ENCODE measurements around the gene BCL7A.
A peak's percentile ranks its signal among the peaks of the same experiment; 100 is the strongest.

BCL7A gene

DNA sequence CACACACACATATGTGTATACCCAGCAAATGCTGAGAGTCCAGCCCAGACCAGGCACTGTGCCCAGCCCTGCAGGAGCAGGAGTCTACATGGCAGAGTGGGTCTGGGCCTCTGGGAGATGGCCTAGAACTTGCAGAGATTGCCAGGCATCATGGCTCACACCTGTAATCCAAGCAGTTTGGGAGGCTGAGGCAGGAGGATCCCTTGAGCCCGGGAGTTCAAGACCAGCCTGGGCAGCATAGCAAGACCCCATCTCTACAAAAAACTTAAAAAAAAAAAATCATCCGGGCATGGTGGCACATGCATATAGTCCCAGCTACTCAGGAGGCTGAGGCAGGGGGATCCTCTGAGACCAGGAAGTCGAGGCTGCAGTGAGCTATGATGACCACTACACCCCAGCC is 36.1 kb downstream of the BCL7A start:
- ChIA-PET CTCF (no interaction called here), POLR2A (ENCODE audit: low non-redundant PET) (no interaction called here)
- TF ChIP-seq, protein P1, sequence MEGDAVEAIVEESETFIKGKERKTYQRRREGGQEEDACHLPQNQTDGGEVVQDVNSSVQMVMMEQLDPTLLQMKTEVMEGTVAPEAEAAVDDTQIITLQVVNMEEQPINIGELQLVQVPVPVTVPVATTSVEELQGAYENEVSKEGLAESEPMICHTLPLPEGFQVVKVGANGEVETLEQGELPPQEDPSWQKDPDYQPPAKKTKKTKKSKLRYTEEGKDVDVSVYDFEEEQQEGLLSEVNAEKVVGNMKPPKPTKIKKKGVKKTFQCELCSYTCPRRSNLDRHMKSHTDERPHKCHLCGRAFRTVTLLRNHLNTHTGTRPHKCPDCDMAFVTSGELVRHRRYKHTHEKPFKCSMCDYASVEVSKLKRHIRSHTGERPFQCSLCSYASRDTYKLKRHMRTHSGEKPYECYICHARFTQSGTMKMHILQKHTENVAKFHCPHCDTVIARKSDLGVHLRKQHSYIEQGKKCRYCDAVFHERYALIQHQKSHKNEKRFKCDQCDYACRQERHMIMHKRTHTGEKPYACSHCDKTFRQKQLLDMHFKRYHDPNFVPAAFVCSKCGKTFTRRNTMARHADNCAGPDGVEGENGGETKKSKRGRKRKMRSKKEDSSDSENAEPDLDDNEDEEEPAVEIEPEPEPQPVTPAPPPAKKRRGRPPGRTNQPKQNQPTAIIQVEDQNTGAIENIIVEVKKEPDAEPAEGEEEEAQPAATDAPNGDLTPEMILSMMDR (conservative IDR thresholded peaks at IDR 0.05; ENCODE audit: low read depth) = no peak
- H3K27ac ChIP-seq = peak overlapping the region; percentile 25; the same call in 1 of the 2 replicates
- DNase-seq (ENCODE audit: low spot score) = no peak

DNA sequence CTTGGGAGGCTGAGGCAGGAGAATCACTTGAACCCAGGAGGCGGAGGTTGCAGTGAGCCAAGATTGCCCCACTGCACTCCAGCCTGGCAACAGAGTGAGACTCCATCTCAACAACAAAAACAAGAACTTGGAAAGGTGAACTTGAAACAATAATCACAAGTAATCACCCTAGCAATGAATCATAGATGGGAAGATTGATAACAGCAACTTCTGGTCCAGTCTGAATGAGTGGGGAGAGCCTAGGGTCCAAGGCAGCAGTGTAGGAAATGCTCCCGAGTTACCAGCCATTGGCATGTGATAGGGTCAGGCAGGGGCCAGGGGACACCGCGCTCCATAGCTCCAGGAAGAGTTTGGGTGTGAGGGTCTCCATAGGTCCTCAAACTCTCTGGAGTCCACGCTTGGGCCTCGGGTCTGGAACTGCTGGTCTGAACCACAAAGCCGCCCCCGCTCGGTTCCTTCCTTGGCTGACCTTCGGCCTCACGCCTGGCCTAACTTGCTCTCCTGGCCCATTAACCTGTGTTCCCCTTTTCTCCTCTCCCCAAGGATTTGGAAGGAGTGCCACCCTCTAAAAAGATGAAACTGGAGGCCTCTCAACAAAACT is 37.0 kb downstream of the BCL7A start:
- ChIA-PET POLR2A (ENCODE audit: low non-redundant PET) (no interaction called here), CTCF (no interaction called here)
- TF ChIP-seq, protein P1 (conservative IDR thresholded peaks at IDR 0.05; ENCODE audit: low read depth) = no peak

DNA sequence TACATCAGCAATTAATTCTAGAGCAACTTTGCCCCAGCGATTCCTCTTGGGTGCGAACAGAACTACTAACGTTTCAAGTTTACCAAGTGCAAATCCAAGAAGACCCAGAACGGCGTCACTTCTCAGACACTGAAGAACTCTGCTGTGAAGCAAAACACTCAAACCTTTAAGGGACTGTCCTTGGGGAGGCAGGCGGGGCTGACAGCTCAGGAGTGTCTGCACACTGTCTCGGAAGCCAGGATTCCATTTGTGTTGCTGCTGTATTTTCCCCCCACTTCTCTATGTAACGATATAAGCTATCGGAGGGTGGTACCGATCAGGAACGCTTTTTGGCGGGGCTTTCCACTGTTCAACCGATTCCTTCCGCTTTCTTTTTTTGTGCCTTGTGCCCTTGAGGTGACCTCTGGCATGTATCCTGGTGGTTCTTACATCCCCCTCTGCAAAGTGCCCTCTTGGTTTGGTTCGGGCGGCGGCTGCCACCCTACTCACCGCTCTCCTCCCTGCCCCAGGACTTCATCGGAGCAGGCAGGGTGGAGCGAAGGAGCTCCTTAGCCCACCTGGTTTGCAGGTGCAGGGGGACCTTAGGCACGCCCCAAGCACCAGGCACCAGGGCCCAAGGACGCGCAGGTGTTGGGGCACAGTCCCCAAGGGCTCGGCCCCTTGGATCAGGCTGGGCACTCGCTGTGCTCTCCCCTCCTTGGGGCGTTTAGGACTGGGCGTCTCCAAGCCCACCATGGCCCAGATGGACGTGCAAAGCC is 37.7 kb downstream of the BCL7A start:
- POLR2A ChIA-PET (ENCODE audit: low non-redundant PET) = no interaction called here
- CTCF ChIA-PET = no interaction called here
- DNase-seq (ENCODE audit: low spot score) = no peak
- no peak overlapping the region; the same call in 1 of the 2 replicates for H3K27ac ChIP-seq
- TF ChIP-seq, protein P1 (conservative IDR thresholded peaks at IDR 0.05; ENCODE audit: low read depth) = no peak

More for the DNA sequence above, 37.0 kb downstream of the BCL7A start:
- no peak overlapping the region for H3K27ac ChIP-seq
- no peak for DNase-seq (ENCODE audit: low spot score)

DNA sequence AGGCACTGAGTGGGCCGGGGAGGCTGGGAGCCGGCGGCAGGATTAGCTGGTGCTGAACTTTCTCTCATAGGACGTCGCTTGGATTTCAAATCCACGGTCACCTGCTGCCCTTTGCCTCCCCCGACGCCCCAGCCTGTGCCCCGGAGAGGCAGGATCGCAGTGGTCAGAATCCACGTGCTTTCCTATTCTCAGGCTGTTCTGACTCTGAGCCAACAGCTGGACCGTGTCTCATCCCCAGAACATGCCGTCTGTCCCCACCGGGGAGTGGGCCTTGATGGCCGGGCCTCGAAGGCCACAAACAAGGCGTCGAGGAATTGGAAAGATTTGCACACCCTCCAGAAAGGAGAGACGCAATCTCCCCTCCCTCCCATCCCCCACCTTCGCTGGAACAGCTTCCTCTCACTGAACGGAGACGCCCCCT is 38.4 kb downstream of the BCL7A start:
- ChIA-PET POLR2A (ENCODE audit: low non-redundant PET) (no interaction called here), CTCF (no interaction called here)
- no peak overlapping the region; the same call in 1 of the 2 replicates for H3K27ac ChIP-seq
- TF ChIP-seq, protein P1 (conservative IDR thresholded peaks at IDR 0.05; ENCODE audit: low read depth) = no peak
- no peak for DNase-seq (ENCODE audit: low spot score)

DNA sequence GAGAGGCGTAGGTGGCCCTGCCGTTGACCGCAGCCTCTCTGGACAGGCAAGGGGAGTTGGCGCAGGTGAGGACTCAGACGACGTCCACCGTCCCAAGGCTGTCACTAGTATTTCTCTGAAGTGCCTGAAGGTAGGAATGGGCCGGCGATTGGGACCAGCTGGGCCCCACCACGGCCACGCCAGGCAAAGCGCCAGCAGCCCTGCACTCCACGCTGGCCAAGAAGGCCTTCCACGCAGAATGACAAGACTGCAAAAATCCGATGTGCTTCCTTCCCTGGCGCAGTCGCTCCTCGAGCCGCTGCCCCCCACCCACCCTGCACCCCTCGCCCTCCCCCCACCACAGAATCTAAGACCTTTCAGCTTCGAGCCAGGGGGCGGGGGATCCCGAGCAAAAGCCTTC is 39.6 kb downstream of the BCL7A start:
- DNase-seq (ENCODE audit: low spot score) = no peak
- ChIA-PET CTCF (no interaction called here), POLR2A (ENCODE audit: low non-redundant PET) (no interaction called here)
- TF ChIP-seq, protein P1 (conservative IDR thresholded peaks at IDR 0.05; ENCODE audit: low read depth) = no peak
- H3K27ac ChIP-seq = peak overlapping the region; percentile 93

DNA sequence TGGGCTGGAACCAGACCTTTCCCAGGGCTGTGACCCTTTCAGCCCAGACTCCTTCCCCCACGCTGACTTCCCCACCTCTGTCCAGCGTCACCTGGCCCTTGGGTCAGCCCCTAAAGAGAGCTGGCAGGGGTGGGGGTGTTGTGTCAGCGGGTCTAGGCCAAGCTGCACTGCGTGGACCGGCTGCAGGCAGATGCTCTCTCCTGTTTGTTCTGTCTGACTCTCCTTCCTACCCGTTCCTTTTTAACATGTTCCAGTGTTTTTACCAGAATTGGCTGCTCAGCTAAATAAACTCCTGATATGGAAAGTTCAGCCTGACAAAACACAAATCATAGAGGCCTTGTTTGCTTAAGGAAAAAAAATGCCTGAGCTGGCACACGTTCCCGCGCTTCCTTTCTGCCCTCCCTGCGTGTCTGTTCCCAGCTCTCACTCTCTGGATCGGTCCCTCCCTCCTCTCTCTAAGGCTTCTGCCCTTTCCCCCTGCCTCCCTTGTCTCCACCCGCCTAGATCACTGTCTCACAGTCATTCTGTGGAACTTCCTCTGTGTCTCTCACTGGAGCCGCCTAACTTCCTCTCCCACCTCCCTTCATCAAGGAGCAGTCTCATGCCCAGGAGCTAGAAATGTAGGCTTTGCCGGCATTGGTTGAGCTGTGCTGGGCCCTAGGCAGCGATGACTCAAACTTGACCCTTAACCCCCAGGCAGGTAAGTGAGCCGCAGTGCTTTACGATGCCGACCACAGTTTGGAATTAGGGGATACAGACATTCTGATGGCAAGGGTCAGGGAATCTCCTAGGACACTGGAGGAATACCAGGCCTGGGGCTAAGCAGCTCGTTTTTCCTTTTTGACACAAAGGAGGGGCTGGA is 41.4 kb downstream of the BCL7A start:
- peak overlapping the region; percentile 93 for H3K27ac ChIP-seq
- TF ChIP-seq, protein P1 (conservative IDR thresholded peaks at IDR 0.05; ENCODE audit: low read depth) = no peak
- ChIA-PET CTCF (interaction anchor here (0.5 to 1.1 kb wide), 7 partner anchors 8 to 67 kb away, joined by 3 to 7 read pairs (median 4); partner anchors contain the start of gene MLXIP), POLR2A (ENCODE audit: low non-redundant PET) (no interaction called here)
- peak; percentile 74 for DNase-seq (ENCODE audit: low spot score)

Measured in RWPE1 (cell line).